Common myeloid progenitor, CD34-positive (primary cell): ENCODE measurements around the gene RNF13.
A peak's percentile ranks its signal among the peaks of the same experiment; 100 is the strongest.

Experiments used
- CTCF ChIA-PET: fragments of 350-600 bp; sonication (Branson Sonifier 250); formaldehyde crosslinking; loops from one replicate; lab custom pipeline; 2021; ENCODE audit warnings: antibody characterized with exemption; lab: Charles Lee
- POLR2A ChIA-PET: fragments of 350-600 bp; sonication (Branson Sonifier 250); formaldehyde crosslinking; loops from one replicate; lab custom pipeline; 2021; ENCODE audit warnings: antibody characterized with exemption; lab: Charles Lee
- DNase-seq, 3 donors: peaks; one replicate each; pipeline versions ENCODE4 v3.0.0 to v3.0.0-alpha.2; 2013
- H3K27ac ChIP-seq, 2 experiments: 1 replicate in 1 of 2; 2 replicates in 1 of 2; pipeline ENCODE4 v1.7.0; 2013; ENCODE audit warnings: inconsistent platforms in 2 of 2, low read length in 2 of 2, mild to moderate bottlenecking in 2 of 2, low read depth in 1 of 2, moderate library complexity in 1 of 2; ENCODE audit not compliant: severe bottlenecking in 2 of 2, insufficient read depth in 1 of 2, poor library complexity in 1 of 2
- H3K27me3 ChIP-seq, 5 experiments: replicated peaks in 2 of 5; 1 replicate in 3 of 5; 2 replicates in 2 of 5; pipeline versions ENCODE4 v1.6.1 to v1.7.0; 2013; ENCODE audit warnings: low read length in 4 of 5, mild to moderate bottlenecking in 2 of 5, moderate library complexity in 2 of 5, inconsistent platforms in 1 of 5; ENCODE audit not compliant: insufficient read depth in 5 of 5, control insufficient read depth in 4 of 5
- H3K36me3 ChIP-seq, 4 experiments: 1 replicate in 2 of 4; 2 replicates in 2 of 4; pipeline versions ENCODE4 v1.6.1 to v1.7.0; 2013; ENCODE audit warnings: low read length in 3 of 4, control low read depth in 1 of 4, mild to moderate bottlenecking in 1 of 4; ENCODE audit not compliant: control insufficient read depth in 4 of 4, insufficient read depth in 4 of 4
- H3K4me1 ChIP-seq, 4 experiments: 1 replicate in 3 of 4; 2 replicates in 1 of 4; pipeline versions ENCODE4 v1.6.1 to v1.7.1; 2013; ENCODE audit warnings: low read length in 3 of 4, mild to moderate bottlenecking in 3 of 4, control low read depth in 1 of 4, inconsistent platforms in 1 of 4, moderate library complexity in 1 of 4; ENCODE audit not compliant: control insufficient read depth in 4 of 4, insufficient read depth in 4 of 4; ENCODE audit errors: control extremely low read depth in 1 of 4
- H3K4me3 ChIP-seq, 7 experiments: 1 replicate in 4 of 7; 2 replicates in 3 of 7; pipeline versions ENCODE4 v1.5.1 to v1.7.0; 2013; ENCODE audit warnings: mild to moderate bottlenecking in 7 of 7, low read length in 6 of 7, moderate library complexity in 6 of 7, inconsistent platforms in 2 of 7, low read depth in 2 of 7, control low read depth in 1 of 7; ENCODE audit not compliant: insufficient read depth in 4 of 7, control insufficient read depth in 1 of 7; ENCODE audit errors: extremely low read depth in 1 of 7
- H3K9me3 ChIP-seq, 5 experiments: 1 replicate in 4 of 5; 2 replicates in 1 of 5; pipeline versions ENCODE4 v1.6.1 to v1.7.1; 2013; ENCODE audit warnings: low read length in 4 of 5, mild to moderate bottlenecking in 2 of 5, inconsistent platforms in 1 of 5, low read depth in 1 of 5, moderate library complexity in 1 of 5; ENCODE audit not compliant: control insufficient read depth in 4 of 5, insufficient read depth in 2 of 5; ENCODE audit errors: control extremely low read depth in 1 of 5
- WGBS: methylation state at CpG from one replicate; pipeline ENCODE4 v1.1.5; 2013; ENCODE audit not compliant: insufficient coverage; 5-methylcytosine and 5-hydroxymethylcytosine counted together

Gene RNF13

GRCh38 chr3:149895339-149895738 lies 82.3 kb downstream of the RNF13 start:
- H3K4me1 ChIP-seq, result no peaks in the 10 kb centered on the region
- POLR2A ChIA-PET, result no interaction called here
- DNase-seq, result no peak
- H3K9me3 ChIP-seq, result no peaks in the 10 kb centered on the region
- no CpG with 5 or more reads among the region's 1 CpG for WGBS
- no peaks in the 10 kb centered on the region for H3K27me3 ChIP-seq
- no peak overlapping the region for H3K4me3 ChIP-seq
- CTCF ChIA-PET, result interaction anchor here (1.3 to 1.9 kb wide), 2 partner anchors 15 to 16 kb away, joined by 3 to 10 read pairs; no protein-coding TSS in a partner anchor
- no peak overlapping the region for H3K27ac ChIP-seq
- peaks cover 3 to 19% (median 18%) of the 10 kb centered on the region in 4 experiments for H3K36me3 ChIP-seq

GRCh38 chr3:149895769-149896168 lies 82.8 kb downstream of the RNF13 start:
- CTCF ChIA-PET, result interaction anchor here (1.9 kb wide), 1 partner anchor 16 kb away, joined by 10 read pairs; no protein-coding TSS in a partner anchor

GRCh38 chr3:149898771-149899170 lies 85.8 kb downstream of the RNF13 start:
- WGBS, result 100% methylated on average over 2 of the region's 2 CpGs
- no peak for DNase-seq
- H3K9me3 ChIP-seq, result no peaks in the 10 kb centered on the region
- H3K36me3 ChIP-seq, result peaks cover 3 to 19% (median 18%) of the 10 kb centered on the region in 4 experiments
- POLR2A ChIA-PET, result no interaction called here
- H3K27me3 ChIP-seq, result no peaks in the 10 kb centered on the region
- no peaks in the 10 kb centered on the region for H3K4me1 ChIP-seq
- CTCF ChIA-PET, result interaction anchor here (0.6 to 2.0 kb wide), 4 partner anchors 8 to 19 kb away, joined by 3 to 11 read pairs (median 4); no protein-coding TSS in a partner anchor
- no peak overlapping the region for H3K27ac ChIP-seq
- no peak overlapping the region for H3K4me3 ChIP-seq

More at GRCh38 chr3:149895769-149896168, 82.8 kb downstream of the RNF13 start:
- POLR2A ChIA-PET, result no interaction called here
- Histone ChIP-seq H3K36me3 (peaks cover 3 to 19% (median 18%) of the 10 kb centered on the region in 4 experiments), H3K9me3 (no peaks in the 10 kb centered on the region), H3K27ac (no peak overlapping the region), H3K27me3 (no peaks in the 10 kb centered on the region), H3K4me1 (no peaks in the 10 kb centered on the region), H3K4me3 (no peak overlapping the region)
- DNase-seq, result no peak
- 100% methylated on average over 1 of the region's 2 CpGs for WGBS

- ChIA-PET POLR2A (no interaction called here), CTCF (interaction anchor here (0.9 to 2.0 kb wide), 5 partner anchors 9 to 21 kb away, joined by 3 to 11 read pairs (median 3); no protein-coding TSS in a partner anchor)
- no peaks in the 10 kb centered on the region for H3K27me3 ChIP-seq
- DNase-seq, result peak in 1 of 3 donors; percentile 5
- no peak overlapping the region for H3K4me3 ChIP-seq
- no peaks in the 10 kb centered on the region for H3K4me1 ChIP-seq
- no peak overlapping the region for H3K27ac ChIP-seq
- H3K9me3 ChIP-seq, result no peaks in the 10 kb centered on the region
- peaks cover 3 to 20% (median 18%) of the 10 kb centered on the region in 4 experiments for H3K36me3 ChIP-seq
These were observed 87.3 kb downstream of the RNF13 start for GRCh38 chr3:149900322-149900721.

- Histone ChIP-seq H3K4me3 (no peak overlapping the region), H3K27me3 (no peaks in the 10 kb centered on the region), H3K36me3 (peaks cover 0 to 20% (median 17%) of the 10 kb centered on the region in 4 experiments), H3K9me3 (no peaks in the 10 kb centered on the region), H3K4me1 (no peaks in the 10 kb centered on the region), H3K27ac (no peak overlapping the region)
- DNase-seq, result no peak
- CTCF ChIA-PET, result interaction anchor here (1.0 to 2.0 kb wide), 4 partner anchors 9 to 22 kb away, joined by 3 to 9 read pairs (median 4); no protein-coding TSS in a partner anchor
- POLR2A ChIA-PET, result no interaction called here
These were observed 88.8 kb downstream of the RNF13 start for GRCh38 chr3:149901770-149902169.

- DNase-seq, result peak in 2 of 3 donors; percentile 12 to 22
- H3K27me3 ChIP-seq, result no peaks in the 10 kb centered on the region
- H3K9me3 ChIP-seq, result no peaks in the 10 kb centered on the region
- ChIA-PET CTCF (interaction anchor here (1.0 to 2.0 kb wide), 5 partner anchors 8 to 24 kb away, joined by 3 to 9 read pairs (median 5); no protein-coding TSS in a partner anchor), POLR2A (no interaction called here)
- no peaks in the 10 kb centered on the region for H3K4me1 ChIP-seq
- H3K27ac ChIP-seq, result no peak overlapping the region
- no CpG with 5 or more reads among the region's 3 CpGs for WGBS
- H3K4me3 ChIP-seq, result no peak overlapping the region
- peaks cover 0 to 14% (median 12%) of the 10 kb centered on the region in 4 experiments for H3K36me3 ChIP-seq
These were observed 89.6 kb downstream of the RNF13 start for GRCh38 chr3:149902498-149903139.

- ChIA-PET CTCF (interaction anchor here (2.4 kb wide), 1 partner anchor 27 kb away, joined by 10 read pairs; no protein-coding TSS in a partner anchor), POLR2A (no interaction called here)
- DNase-seq, result no peak
- no peak overlapping the region for H3K27ac ChIP-seq
- H3K27me3 ChIP-seq, result no peaks in the 10 kb centered on the region
- H3K4me1 ChIP-seq, result no peaks in the 10 kb centered on the region
- peaks cover 2 to 11% (median 2%) of the 10 kb centered on the region in 4 experiments for H3K36me3 ChIP-seq
- H3K4me3 ChIP-seq, result no peak overlapping the region
- H3K9me3 ChIP-seq, result no peaks in the 10 kb centered on the region
These were observed 93.0 kb downstream of the RNF13 start for GRCh38 chr3:149906036-149906435.
